GF-D8 (cell line): ENCODE results near the gene PIK3R3.
"Not testable (repeated sequence)": the region's sequence is repeated elsewhere in the genome, so short reads cannot be mapped to it uniquely, and the experiment has no call there.

Experiments used
- DNase-seq: peaks from one replicate; lab custom pipeline; 2025; lab: John Stamatoyannopoulos, UW

Gene PIK3R3

DNA sequence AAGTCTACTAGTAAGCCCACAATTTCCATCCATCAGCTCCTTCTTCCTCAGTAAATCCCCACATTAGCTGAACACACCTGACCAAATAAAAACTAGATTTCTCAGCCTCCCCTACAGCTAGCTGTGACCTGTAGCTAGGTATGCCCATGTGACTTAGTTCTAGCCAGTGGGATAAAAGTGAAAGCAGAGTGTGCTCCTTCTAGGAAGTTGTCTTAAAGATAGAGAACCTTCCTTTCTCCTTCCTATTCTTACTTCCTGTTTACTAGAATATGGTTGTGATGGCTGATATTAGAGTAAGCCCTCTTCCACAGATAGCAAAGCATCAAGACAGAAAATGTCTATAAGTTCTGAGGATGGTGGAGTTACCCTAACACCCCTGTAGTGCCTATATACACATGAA, 67.0 kb downstream of the PIK3R3 start:
- peak; percentile 18 for DNase-seq

DNA sequence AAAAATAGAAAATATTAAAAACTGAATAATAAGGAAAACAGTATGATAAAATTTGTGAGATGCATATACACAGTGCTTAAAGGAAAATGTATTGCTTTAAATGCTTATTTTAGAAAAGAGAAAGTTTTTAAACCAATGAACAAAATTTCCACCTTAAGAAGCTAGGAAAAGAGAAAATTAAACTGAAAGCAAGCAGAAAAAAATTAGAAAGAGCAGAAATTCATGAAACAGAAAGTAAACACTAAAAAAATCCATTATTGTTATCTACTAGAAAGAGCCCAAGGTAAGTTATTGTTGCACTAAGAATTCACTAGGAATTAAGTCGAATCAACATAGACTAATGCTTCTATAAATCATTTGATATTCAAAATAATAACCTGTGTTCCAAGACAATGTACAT, 67.7 kb downstream of the PIK3R3 start:
- DNase-seq, result no peak

DNA sequence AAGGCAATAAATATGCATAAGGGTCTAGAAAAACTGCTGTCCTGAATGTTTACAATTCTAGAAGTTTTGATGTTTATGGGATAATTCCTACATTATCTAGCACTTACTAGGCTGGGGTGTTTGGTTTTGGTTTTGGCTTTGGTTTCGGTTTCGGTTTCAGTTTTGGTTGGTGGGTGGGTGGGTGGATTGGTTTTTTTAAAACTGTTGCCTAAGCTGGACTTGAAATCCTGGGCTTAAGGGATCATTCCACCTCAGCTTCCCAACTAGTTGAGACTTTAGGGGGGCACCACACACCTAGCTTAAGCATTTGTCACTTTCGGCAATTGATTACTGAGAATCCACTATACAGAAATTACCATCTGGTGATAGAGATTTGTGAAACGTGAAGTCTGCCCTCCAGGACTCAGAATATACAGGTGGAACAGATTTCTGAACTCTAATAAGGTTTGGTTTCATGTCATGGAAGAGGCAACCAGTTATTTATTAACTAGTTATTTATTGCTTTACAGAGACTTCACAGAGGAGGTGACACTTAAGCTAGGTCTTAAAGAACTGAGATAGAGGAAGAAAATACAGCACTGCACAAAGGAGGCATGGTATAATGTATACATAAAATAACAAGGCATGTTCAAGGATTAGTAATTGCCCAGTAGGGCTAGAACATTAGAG, 69.6 kb downstream of the PIK3R3 start:
- DNase-seq, result no peak

DNA sequence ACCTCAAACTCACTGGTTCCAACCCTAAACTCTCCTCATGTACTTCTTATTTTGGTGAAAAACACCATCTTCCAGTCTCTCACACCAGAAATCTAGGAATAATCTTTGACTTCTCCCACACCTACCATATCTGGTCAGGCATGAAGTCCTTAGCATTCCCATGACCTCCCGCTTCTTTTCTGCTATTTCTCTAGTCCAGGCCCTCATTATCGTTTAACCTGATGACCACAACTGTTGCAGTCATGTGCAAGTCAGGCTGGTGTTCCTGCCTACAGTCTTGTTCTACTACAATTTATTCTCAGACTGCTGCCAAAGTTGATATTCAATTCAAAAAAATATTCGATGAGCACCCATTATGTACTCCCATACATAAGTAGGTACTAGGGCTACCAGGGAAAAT, 71.3 kb downstream of the PIK3R3 start:
- no peak for DNase-seq

DNA sequence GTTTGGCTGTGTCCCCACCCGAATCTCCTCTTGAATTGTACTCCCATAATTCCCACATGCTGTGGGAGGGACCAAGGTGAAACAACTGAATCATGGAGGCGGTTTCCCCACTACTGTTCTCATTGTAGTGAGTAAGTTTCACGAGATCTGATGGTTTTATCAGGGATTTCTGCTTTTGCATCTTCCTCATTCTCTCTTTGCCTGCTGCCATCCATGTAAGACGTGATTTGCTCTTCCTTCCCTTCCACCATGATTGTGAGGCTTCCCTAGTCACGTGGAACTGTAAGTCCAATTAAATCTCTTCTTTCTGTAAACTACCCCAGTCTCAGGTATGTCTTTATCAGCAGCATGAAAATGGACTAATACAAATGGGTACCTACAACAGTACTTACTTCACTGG, 73.5 kb downstream of the PIK3R3 start:
- no peak for DNase-seq

DNA sequence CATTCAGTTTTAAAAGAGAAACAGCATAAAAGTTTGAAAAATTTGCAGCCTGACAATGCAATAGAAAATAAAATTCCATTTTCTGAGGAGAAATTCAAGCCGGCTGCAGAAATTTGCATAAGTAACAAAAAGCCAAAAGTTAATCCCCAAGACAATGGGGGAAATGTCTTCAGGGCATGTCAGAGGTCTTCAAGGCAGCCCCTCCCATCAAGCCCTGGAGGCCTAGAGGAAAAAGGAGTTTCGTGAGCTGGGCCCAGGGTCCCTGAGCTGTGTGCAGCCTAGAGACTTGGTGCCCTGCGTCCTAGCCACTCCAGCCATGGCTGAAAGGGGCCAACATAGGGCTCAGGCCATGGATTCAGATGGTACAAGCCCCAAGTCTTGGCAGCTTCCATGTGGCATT, 74.6 kb downstream of the PIK3R3 start:
- no peak for DNase-seq

DNA sequence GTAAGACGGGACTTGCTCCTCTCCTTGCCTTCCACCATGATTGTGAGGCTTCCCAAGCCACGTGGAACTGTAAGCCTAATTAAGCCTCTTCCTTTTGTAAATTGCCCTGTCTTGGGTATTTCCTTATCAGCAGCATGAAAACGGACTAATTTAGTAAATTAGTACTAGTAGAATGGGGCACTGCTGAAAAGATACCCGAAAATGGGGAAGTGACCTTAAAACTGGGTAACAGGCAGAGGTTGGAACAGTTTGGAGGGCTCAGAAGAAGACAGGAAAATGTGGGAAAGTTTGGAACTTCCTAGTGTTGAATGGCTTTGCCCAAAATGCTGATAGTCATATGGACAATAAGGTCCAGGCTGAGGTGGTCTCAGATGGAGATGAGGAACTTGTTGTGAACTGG, 75.2 kb downstream of the PIK3R3 start:
- DNase-seq, result not testable (repeated sequence)

DNA sequence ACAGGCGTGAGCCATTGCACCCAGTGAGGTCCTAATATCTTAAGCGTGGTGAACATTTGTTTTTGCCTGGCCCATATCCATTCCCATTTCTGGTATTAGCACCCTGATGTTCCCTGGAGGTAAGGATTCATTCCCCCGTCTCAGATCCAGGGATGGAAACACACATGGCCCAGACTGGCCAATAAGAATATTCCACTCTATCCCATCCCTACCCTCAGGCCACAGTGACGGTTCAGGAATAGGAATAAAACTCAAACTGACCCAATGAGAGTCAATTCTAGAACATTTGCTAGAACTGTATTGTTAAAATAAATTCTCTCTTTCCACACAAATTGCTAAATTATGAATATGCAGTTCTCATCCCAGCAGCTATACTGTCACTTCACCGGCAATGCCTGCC, 76.1 kb downstream of the PIK3R3 start:
- DNase-seq, result no peak

DNA sequence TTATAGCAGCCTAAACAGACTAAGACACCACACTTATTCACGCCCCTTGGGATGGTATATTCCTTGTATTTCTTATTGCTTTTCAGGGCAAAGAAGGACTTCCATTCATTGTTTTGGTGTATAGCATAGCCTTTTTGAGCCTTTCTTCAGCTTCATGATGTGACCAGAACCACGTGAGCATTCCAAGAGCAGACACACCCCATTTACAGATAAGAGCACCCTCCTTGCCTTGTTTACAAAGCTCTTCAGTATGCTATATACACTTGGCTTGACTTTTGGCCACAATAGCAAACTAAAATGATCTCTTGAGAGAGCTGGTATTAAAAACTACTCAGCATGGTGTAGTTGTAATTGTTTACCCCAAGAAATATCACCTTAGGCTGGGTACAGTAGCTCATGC, 78.7 kb downstream of the PIK3R3 start:
- no peak for DNase-seq

DNA sequence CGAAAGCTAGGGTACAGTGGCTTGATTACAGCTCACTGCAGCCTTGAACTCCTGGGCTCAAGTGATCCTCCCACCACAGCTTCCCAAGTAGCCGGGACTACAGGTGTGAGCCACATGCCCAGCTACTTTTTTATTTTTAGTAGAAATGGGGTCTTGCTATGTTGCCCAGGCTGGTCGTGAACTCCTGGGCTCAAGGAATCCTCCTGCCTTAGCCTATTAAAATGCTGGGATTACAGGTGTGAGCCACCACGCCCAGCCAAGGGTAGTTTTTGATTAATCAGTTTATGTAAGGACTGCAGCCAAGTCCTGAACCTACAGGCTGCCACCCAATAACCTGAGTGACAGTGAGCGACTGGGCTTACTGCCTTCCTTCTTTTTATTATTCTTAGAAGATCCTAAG, 88.3 kb downstream of the PIK3R3 start:
- DNase-seq, result no peak

DNA sequence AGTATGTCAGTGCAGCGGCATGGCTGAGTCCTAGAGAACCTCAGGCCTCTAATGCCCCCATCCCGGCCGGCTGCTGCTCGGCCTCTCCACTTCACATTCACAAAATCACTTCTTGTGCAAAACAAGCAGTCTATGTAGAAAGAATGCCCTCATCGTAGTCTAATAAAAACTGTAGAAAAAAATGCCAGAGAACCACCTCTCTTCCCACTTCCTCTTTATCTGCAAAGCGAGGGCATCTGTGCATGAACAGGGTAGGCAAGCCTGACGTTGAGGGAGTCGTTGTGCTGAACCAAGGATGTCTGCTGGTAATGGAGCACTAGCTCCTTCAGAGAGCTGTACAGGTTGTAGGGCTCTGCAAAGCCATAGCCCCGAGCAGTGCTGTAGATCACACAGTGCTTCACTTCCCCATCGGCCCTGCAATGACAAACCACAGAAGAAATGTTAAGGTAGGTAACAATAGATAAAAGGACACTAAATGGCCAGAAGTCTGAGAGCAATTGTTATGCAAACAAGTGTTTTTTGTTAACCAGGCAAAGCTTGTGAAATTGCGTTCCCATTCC, 88.9 kb downstream of the PIK3R3 start:
- DNase-seq, result peak; percentile 98

DNA sequence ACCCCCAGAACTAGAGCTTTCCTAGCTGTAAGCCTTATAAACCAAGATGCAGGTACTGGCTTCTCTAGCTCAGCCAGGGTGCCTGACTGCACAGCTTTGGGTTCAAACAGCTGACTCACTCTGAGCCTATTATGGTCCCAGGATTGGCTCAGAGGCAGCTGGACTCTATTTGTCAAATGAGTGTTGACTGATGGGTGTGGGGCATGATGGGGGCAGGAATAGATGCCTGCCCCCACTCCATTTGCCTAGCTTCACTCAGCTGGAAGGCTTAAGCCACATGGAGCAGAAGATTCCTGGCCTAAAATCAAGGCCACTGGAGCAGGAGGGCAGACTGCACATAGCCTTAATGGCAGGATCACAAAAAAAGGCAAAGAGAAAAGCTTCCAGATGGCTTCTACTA, 90.5 kb downstream of the PIK3R3 start:
- no peak for DNase-seq

DNA sequence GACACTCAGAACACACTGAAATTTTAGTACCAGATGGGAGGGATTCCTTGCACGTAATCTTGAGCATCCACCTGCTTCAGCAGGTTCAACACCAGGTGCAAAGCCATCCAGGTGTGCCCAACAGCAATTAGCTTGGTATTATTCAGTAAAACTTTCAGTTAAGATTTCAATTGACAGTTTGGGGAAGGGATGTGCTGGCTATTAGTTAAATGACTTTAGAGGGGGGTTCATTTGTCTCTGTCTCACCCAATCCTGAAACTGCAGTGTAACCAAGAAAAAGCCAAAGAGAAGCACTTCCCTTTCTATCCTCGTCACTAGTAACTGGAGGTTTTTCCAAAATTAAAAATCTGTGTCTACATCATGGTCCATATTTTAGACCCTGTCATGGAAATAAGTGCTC, 90.9 kb downstream of the PIK3R3 start:
- no peak for DNase-seq

DNA sequence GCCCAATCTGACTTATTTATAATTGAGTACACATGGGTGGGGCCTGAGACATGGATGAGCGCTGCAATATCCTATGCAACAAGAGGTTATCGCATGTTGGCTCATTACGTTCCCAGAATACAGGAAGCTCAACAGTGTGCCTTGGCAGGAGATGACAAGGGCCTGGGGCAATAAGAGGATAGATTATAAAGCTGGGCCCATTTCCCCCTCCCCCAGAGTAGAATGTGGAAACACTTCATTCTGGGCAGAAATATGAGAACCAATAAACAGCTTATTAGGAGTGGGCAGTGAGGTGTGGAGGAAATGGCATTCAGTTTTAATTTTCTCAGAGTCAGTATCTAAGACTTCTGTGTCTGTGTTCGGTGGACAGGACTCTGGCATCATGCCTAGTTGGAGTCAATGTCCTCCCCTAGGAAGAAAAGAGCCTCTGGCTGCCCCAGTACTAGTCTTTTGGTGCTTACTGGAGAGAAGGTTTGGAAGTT, 92.8 kb downstream of the PIK3R3 start:
- DNase-seq, result peak; percentile 23

DNA sequence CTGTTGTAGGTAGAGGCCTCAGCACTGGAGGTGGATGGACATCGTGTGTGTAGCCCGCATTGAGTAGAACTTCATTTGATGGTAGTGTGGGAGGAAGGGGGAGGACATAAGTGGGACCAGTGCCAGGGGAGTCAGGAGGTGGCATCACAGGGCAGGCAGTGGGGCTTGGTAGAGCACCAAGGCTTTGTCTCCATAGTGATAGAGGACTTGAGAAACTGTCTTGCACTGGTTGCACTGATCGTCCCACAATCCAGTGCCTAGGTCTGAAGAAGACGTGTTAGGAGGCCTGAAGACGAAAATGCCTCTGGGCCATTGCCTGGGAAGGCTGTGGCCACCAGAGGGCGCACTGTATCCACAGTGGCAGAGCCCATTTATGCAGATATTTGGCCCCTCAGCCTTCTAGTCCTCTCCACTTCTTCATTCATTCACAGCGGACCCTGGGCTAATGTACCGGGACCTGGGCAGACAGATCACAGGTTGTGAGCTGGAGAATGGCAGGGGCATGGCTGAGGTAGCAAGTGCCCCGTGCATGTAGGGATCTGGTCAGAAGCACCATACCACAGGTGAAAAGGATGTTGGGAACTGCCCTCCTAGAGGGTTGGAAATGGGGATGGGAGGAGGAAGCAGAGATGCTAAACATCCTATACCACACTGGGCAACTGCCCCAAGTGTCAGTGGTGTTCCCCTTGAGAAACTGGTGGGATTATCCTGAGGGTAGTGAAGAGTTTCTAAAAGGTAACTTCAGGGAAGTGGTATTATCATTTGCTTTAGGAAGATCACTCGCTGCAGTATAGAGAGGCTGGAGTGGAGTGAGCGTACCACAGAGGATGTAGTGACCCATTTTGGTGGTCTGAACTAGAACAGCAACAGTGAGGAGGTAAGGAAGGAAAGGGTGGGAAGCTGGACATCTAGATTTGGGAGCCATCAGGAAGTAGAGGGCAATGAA, 95.3 kb downstream of the PIK3R3 start:
- DNase-seq, result peak; percentile 17

DNA sequence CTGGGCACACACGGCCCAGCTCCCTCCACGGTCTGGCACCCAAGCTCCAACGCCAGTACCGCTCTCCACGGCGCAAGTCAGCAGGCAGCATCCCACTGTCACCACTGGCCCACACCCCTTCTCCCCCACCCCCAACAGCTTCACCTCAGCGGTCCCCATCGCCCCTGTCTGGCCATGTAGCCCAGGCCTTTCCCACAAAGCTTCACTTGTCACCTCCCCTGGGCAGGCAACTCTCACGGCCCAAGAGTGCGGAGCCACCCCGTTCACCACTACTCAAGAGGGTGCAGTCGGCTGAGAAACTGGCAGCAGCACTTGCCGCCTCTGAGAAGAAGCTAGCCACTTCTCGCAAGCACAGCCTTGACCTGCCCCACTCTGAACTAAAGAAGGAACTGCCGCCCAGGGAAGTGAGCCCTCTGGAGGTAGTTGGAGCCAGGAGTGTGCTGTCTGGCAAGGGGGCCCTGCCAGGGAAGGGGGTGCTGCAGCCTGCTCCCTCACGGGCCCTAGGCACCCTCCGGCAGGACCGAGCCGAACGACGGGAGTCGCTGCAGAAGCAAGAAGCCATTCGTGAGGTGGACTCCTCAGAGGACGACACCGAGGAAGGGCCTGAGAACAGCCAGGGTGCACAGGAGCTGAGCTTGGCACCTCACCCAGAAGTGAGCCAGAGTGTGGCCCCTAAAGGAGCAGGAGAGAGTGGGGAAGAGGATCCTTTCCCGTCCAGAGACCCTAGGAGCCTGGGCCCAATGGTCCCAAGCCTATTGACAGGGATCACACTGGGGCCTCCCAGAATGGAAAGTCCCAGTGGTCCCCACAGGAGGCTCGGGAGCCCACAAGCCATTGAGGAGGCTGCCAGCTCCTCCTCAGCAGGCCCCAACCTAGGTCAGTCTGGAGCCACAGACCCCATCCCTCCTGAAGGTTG, 97.6 kb downstream of the PIK3R3 start:
- DNase-seq, result no peak

DNA sequence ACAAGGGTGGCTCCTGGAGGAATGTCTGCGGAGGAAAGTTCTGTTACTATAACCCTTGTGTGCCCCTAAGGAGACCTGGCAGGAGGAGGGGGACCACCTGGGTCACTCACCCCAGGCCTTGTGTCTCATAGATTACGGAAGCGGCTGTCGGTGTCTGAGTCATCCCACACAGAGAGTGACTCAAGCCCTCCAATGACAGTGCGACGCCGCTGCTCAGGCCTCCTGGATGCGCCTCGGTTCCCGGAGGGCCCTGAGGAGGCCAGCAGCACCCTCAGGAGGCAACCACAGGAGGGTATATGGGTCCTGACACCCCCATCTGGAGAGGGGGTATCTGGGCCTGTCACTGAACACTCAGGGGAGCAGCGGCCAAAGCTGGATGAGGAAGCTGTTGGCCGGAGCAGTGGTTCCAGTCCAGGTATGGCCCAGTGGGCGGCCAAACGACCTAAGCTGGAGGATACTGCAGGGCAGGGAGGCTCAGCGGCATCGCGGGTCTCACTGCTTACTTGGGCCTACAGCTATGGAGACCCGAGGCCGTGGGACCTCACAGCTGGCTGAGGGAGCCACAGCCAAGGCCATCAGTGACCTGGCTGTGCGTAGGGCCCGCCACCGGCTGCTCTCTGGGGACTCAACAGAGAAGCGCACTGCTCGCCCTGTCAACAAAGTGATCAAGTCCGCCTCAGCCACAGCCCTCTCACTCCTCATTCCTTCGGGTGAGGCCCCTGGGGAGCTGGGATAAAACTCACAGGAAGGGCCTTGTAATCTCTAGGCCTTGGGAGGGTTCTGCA, 101.4 kb downstream of the PIK3R3 start:
- no peak for DNase-seq

DNA sequence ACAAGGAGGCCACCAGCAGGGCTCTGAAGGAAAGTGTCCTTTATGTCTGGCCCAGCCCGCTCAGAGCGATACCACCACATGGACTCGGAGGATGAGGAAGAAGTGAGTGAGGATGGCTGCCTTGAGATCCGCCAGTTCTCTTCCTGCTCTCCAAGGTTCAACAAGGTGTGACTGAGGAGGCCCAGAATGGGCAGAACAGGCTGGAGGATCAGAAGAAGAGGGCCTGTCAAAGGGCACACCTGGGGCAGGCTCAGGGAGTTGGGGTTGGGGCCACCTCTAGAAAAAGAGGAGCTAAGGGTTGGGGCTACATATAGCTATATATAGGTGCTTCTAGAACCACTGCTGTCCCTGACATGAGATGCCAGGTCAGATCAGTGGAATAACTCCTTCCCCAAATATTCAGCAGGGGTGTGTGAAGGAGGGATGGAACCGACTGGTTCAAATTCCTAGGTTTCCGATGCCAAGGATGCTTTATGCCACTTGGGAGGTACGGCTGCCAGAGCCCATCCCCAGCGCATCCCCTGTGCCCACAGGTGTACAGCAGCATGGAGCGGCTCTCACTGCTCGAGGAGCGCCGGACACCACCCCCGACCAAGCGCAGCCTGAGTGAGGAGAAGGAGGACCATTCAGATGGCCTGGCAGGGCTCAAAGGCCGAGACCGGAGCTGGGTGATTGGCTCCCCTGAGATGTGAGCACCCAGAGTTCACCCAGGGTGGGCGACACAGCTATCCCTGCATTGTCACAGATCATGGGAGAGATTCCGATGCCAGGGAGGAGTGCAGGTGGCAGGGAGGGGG, 102.2 kb downstream of the PIK3R3 start:
- no peak for DNase-seq

DNA sequence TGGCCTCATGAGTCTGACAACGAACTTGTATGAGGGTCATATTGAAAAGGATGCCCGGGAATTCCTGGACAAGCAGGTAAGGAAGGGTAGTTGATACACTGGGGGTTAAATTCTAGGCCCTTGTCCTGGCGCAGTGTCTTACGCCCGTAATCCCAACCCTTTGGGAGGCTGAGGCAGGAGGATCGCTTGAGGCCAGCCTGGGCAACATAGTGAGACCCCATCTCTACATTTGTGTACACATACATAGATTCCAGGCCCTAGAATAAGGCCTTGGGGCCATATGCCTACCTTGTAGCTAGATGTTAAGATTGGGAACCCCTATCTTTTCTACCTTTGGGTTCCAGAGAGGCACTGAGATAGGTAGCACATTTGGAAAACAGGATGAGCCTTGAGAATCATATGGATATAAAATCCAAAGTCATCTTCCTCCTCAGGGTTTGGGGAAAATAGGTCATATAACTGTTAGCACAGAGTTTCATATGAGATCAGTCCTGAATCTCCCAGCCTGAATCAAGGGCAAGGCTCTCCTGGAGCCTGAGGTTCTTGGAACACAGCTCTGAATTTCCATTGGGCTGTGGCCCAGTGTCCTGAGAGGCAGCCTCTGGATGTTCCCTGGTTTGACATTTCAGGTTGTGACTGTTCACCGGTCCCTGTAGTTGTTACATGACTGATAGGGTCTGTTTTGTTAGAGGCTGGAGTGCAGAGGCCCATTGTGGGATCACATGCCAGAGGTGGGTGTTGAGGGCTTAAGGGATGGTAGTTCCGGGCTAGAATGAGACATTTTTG, 104.4 kb downstream of the PIK3R3 start:
- DNase-seq, result no peak
